Measurements from ENCODE around the gene SSC4D. TPM values are rescaled to one million over a fixed set of nuclear protein-coding genes. Genes with fewer than 3 reads are reported as not detected.
A peak's percentile ranks its signal among the peaks of the same experiment; 100 is the strongest.
"Not testable (repeated sequence)": the region's sequence is repeated elsewhere in the genome, so short reads cannot be mapped to it uniquely, and the experiment has no call there.

The SSC4D gene
- total RNA-seq, 1 experiment from 2014 or later = 0.58 TPM

DNA sequence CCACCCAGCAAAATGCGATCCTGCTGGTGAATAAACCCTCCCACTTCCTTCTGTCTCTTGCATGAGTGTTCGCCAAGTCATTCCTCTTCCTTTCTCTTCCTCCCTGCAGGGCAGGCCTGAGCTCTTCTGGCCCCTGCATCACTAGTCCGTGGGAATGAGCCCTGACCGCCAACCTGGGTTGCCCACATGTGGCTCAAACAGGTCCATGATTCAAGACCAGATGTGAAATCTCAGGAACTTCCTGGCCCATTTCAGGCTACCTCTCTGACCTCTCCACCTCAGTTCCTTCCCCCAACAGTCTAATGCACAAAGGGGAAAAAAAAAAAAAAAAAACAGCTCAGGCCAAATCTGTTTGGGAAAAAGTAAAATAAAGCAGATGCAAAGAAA is 45.3 kb downstream of the SSC4D start:
- Mint-ChIP-seq H3K27ac (ENCODE audit: low read depth, unreplicated experiment) (peak overlapping the region; percentile 69), H3K4me3 (ENCODE audit: unreplicated experiment) (peak overlapping the region; percentile 58), H3K4me1 (ENCODE audit: insufficient read depth, unreplicated experiment) (peaks cover 30% of the 10 kb centered on the region), H3K36me3 (ENCODE audit: insufficient read depth, unreplicated experiment) (no peaks in the 10 kb centered on the region), H3K27me3 (ENCODE audit: insufficient read depth, unreplicated experiment) (no peaks in the 10 kb centered on the region), H3K9me3 (ENCODE audit: unreplicated experiment) (no peaks in the 10 kb centered on the region)
- DNase-seq (ENCODE audit: unreplicated experiment) = peak; percentile 67
- ChIA-PET CTCF (interaction anchor here (0.5 to 1.5 kb wide), 7 partner anchors 13 to 185 kb away, joined by 3 to 5 read pairs (median 4); no protein-coding TSS in a partner anchor), POLR2A (interaction anchor here (0.6 to 2.6 kb wide), 8 partner anchors 11 to 60 kb away, joined by 3 to 18 read pairs (median 4); no protein-coding TSS in a partner anchor)
- TF ChIP-seq, protein P1, sequence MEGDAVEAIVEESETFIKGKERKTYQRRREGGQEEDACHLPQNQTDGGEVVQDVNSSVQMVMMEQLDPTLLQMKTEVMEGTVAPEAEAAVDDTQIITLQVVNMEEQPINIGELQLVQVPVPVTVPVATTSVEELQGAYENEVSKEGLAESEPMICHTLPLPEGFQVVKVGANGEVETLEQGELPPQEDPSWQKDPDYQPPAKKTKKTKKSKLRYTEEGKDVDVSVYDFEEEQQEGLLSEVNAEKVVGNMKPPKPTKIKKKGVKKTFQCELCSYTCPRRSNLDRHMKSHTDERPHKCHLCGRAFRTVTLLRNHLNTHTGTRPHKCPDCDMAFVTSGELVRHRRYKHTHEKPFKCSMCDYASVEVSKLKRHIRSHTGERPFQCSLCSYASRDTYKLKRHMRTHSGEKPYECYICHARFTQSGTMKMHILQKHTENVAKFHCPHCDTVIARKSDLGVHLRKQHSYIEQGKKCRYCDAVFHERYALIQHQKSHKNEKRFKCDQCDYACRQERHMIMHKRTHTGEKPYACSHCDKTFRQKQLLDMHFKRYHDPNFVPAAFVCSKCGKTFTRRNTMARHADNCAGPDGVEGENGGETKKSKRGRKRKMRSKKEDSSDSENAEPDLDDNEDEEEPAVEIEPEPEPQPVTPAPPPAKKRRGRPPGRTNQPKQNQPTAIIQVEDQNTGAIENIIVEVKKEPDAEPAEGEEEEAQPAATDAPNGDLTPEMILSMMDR (IDR thresholded peaks at IDR 0.05; ENCODE audit: unreplicated experiment) = no peak
- BruUV-seq (replicated peaks) = no TSS peak
- intact Hi-C loops (cut with micrococcal nuclease) = loop anchor here (2.0 kb wide), 1 partner anchor 29 kb away; no protein-coding TSS in a partner anchor

DNA sequence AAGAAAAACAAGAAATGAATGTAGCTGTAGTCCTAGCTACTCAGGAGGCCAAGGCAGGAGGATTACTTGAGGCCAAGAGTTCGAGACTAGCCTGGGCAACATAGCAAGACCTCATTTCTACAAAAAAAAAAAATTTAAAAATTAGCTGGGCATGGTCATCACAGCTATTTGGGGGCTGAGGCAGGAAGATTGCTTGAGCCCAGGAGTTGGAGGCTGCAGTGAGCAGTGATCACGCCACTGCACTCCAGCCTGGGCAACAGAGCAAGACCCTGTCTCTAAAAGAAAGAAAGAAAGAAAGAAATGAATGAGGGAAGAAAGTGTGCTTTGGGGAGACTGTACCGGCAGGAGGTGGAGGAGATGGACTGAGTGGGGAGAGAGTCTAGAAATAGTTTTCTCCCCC is 45.7 kb downstream of the SSC4D start:
- H3K9me3 Mint-ChIP-seq (ENCODE audit: unreplicated experiment); H3K27me3 Mint-ChIP-seq (ENCODE audit: insufficient read depth, unreplicated experiment); H3K4me3 Mint-ChIP-seq (ENCODE audit: unreplicated experiment); H3K36me3 Mint-ChIP-seq (ENCODE audit: insufficient read depth, unreplicated experiment); DNase-seq (ENCODE audit: unreplicated experiment); BruUV-seq (replicated peaks): not testable (repeated sequence)
- peak overlapping the region; percentile 69 for H3K27ac Mint-ChIP-seq (ENCODE audit: low read depth, unreplicated experiment)
- peaks cover 30% of the 10 kb centered on the region for H3K4me1 Mint-ChIP-seq (ENCODE audit: insufficient read depth, unreplicated experiment)
- ChIA-PET POLR2A (interaction anchor here (0.9 to 2.6 kb wide), 6 partner anchors 12 to 60 kb away, joined by 3 to 18 read pairs (median 6); no protein-coding TSS in a partner anchor), CTCF (interaction anchor here (0.5 to 1.5 kb wide), 5 partner anchors 13 to 185 kb away, joined by 3 to 4 read pairs (median 4); no protein-coding TSS in a partner anchor)
- intact Hi-C loops (cut with micrococcal nuclease) = loop anchor here (2.0 kb wide), 1 partner anchor 29 kb away; no protein-coding TSS in a partner anchor

DNA sequence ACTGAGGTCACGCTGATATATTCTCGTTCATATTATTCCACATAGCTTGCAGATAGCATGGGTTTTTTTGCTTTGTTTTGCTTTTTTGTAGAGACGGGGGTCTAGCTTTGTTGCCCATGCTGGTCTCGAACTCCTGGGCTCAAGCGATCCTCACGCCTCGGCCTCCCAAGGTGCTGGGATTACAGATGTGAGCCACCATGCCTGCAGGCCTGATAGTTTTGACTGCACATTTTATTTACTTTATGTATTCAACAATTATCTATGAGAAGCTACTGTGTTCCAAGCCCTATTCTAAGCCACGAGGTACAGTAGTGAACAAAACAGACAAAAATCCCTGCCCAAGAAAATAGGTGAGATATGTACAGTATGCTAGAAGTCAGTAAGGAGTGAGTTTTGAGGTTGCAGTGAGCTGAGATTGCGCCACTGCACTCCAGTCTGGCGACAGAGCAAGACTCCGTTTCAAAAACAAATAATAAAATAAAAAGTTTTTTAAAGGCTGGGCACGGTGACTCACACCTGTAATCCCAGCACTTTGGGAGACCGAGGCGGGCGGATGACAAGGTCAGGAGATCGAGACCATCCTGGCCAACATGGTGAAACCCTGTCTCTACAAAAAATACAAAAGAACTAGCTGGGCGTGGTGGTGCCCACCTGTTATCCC is 49.4 kb downstream of the SSC4D start:
- H3K36me3 Mint-ChIP-seq (ENCODE audit: insufficient read depth, unreplicated experiment) = peaks cover 12% of the 10 kb centered on the region
- intact Hi-C loops (cut with micrococcal nuclease) = loop anchor here (1.0 to 2.0 kb wide), 3 partner anchors 21 to 61 kb away; no protein-coding TSS in a partner anchor
- TF ChIP-seq, protein P1 (IDR thresholded peaks at IDR 0.05; ENCODE audit: unreplicated experiment) = no peak
- H3K4me3 Mint-ChIP-seq (ENCODE audit: unreplicated experiment) = peak overlapping the region; percentile 89
- ChIA-PET POLR2A (interaction anchor here (0.8 to 5.9 kb wide), 21 partner anchors 9 to 312 kb away, joined by 3 to 130 read pairs (median 5); partner anchors contain the start of genes HSPB1, MDH2, STYXL1 and ZP3), CTCF (interaction anchor here (0.6 to 2.3 kb wide), 21 partner anchors 8 to 1415 kb away, joined by 3 to 21 read pairs (median 3); no protein-coding TSS in a partner anchor)
- no peaks in the 10 kb centered on the region for H3K9me3 Mint-ChIP-seq (ENCODE audit: unreplicated experiment)
- peak overlapping the region; percentile 97 for H3K27ac Mint-ChIP-seq (ENCODE audit: low read depth, unreplicated experiment)
- peaks cover 32% of the 10 kb centered on the region for H3K4me1 Mint-ChIP-seq (ENCODE audit: insufficient read depth, unreplicated experiment)
- DNase-seq (ENCODE audit: unreplicated experiment) = peak; percentile 78
- no TSS peak for BruUV-seq (replicated peaks)
- H3K27me3 Mint-ChIP-seq (ENCODE audit: insufficient read depth, unreplicated experiment) = no peaks in the 10 kb centered on the region

DNA sequence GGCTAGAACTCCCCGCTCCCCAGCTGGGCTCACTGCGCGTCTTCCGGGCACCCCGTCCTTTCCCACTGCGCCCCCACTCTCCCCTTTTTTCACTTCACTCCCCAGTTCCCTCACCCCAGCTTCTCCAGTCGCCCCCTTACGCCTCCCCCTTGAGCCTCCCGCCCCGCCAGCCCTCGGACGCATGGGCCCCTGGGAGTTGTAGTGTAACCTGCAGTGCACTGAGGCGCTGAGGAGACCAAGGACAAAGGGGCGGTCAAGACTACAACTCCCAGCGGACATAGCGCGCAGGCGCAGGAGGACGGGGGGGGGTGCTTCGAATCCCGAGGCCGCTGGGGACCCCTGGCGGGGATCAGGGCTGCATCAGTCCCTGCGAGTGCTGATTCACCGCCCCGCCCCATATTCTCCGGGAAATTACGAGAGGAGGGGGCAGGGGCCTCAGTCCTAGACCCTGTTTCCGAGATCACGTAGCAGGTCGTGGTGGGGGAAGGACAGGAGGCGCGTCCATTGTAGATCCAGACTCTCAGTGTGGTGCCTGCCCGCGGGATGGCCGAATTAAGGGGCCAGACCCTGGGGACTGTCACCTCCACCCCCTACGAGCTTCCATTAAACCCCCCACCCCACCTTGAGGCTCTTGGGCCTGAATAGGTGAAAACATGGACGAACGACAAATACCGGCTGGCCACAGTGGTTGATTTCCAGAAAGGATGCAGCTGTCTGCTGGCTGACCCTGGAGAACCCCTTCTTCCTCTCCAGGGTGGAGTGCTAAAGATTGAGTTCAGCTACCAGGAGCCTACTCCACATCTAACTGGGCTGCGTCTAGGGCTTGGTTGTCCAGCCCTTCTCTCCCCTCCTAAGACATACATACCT is 50.2 kb downstream of the SSC4D start:
- no peaks in the 10 kb centered on the region for H3K9me3 Mint-ChIP-seq (ENCODE audit: unreplicated experiment)
- peak; percentile 98 for DNase-seq (ENCODE audit: unreplicated experiment)
- TF ChIP-seq, protein P1 (IDR thresholded peaks at IDR 0.05; ENCODE audit: unreplicated experiment) = peak; percentile 70
- H3K27ac Mint-ChIP-seq (ENCODE audit: low read depth, unreplicated experiment) = peak overlapping the region; percentile 97
- H3K4me1 Mint-ChIP-seq (ENCODE audit: insufficient read depth, unreplicated experiment) = peaks cover 27% of the 10 kb centered on the region
- peaks cover 16% of the 10 kb centered on the region for H3K36me3 Mint-ChIP-seq (ENCODE audit: insufficient read depth, unreplicated experiment)
- H3K27me3 Mint-ChIP-seq (ENCODE audit: insufficient read depth, unreplicated experiment) = no peaks in the 10 kb centered on the region
- ChIA-PET POLR2A (interaction anchor here (0.7 to 5.9 kb wide), 30 partner anchors 10 to 1878 kb away, joined by 3 to 130 read pairs (median 4); partner anchors contain the start of genes HSPB1, MDH2, STYXL1 and ZP3), CTCF (interaction anchor here (0.5 to 2.3 kb wide), 27 partner anchors 9 to 1416 kb away, joined by 3 to 21 read pairs (median 3); no protein-coding TSS in a partner anchor)
- peak overlapping the region; percentile 89 for H3K4me3 Mint-ChIP-seq (ENCODE audit: unreplicated experiment)
- TSS peak; percentile 83 for BruUV-seq (replicated peaks)
- intact Hi-C loops (cut with micrococcal nuclease) = loop anchor here (1.0 to 2.0 kb wide), 3 partner anchors 21 to 62 kb away; no protein-coding TSS in a partner anchor

Data from MCF 10A (cell line).